ENCODE measurements around the gene DYDC2.
"Not testable (repeated sequence)": the region's sequence is repeated elsewhere in the genome, so short reads cannot be mapped to it uniquely, and the experiment has no call there.

The DYDC2 gene

GRCh38 chr10:80415734-80416478 is 59.3 kb downstream of the DYDC2 start:
- no peak for DNase-seq

DNA sequence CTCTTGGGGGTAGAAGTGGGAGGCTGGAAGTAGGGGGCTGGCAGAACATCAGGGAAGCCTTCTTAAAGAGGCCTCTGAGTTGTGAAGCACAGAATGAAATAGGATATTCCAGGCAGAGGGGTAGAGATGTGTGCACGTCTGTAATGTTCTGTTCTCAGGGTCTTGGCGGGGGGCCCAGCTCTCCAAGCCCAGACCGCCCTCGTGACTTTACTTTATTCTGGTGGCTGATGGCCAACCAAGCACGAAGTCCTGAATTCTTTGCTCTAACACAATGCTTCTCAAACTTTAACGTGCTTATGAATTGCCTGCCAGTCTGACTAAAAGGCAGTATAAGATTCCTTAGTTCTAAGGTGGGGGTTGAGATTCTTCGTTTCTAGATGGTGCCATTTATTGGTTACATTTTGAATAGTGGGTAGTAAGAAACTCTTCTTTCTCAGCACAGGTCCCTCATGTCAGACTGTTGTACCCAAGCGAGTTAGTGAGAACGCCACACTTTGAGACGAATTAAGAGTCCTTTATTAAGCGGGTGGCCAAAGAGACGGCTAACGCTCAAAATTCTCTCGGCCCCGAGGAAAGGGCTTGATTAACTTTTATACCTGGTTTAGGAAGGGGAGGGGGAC is 60.0 kb downstream of the DYDC2 start:
- no peak for DNase-seq

DNA sequence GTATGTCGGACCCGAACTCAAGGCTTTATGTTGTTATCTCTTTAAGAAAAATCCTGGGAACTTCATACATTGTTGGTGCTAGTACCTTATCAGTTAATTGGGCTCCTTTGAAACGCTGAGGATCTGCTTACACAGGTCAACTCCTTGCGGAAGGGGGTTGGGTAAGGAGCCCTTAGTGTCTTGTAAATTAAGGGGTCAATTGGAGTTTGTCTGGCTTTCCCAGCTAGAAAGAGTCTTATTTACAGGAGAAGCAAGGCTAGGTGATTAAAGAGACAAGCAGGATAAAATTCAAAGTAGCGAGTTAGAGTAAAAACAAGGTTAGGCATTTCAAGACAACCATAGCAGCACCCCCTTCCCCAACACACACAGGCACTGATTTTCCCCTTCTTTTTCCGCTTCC is 60.7 kb downstream of the DYDC2 start:
- DNase-seq, result not testable (repeated sequence)
